Activated T-helper 1 cell treated with anti-CD3 and anti-CD28 coated beads, Interleukin-12 subunit alpha, Interleukin-12 subunit beta, Interleukin-2, Interleukin-4 antibody, amounts not matched to agents 30 ng/mL and 10 ng/mL and 1 ng/mL, durations not matched to agents 14 hours and 24 hours and 36 hours (primary cell): Measurements from ENCODE around the gene TMEM254. TPM values are rescaled to one million over a fixed set of nuclear protein-coding genes. Genes with fewer than 3 reads are reported as not detected.
"Not testable (repeated sequence)": the region's sequence is repeated elsewhere in the genome, so short reads cannot be mapped to it uniquely, and the experiment has no call there.

Source experiments
- DNase-seq: peaks from one replicate; pipeline ENCODE4 v3.0.0; 2021; ENCODE audit warnings: low spot score
- H3K27ac Mint-ChIP-seq: one replicate; pipeline ENCODE4 v1.8.0; 2021; ENCODE audit warnings: mild to moderate bottlenecking, mixed read lengths
- H3K27me3 Mint-ChIP-seq: one replicate; pipeline ENCODE4 v1.8.0; 2022; ENCODE audit warnings: mild to moderate bottlenecking, moderate library complexity, mixed read lengths; ENCODE audit not compliant: insufficient read depth
- H3K36me3 Mint-ChIP-seq: one replicate; pipeline ENCODE4 v1.8.0; 2021; ENCODE audit warnings: low read depth, mixed read lengths
- H3K4me1 Mint-ChIP-seq: one replicate; pipeline ENCODE4 v1.8.0; 2021; ENCODE audit warnings: low read depth, mixed read lengths
- H3K4me3 Mint-ChIP-seq: one replicate; pipeline ENCODE4 v1.8.0; 2021; ENCODE audit warnings: mild to moderate bottlenecking, moderate library complexity, mixed read lengths
- H3K9me3 Mint-ChIP-seq: one replicate; pipeline ENCODE4 v1.8.0; 2021; ENCODE audit warnings: mixed read lengths
- intact Hi-C: fragments of 100-400 bp; cut with micrococcal nuclease; formaldehyde crosslinking; loops from one replicate; pipeline ENCODE4 v1.15.1; 2024
- total RNA-seq: library from RNA; stranded (reverse); gene quantifications from 2 replicates; pipeline ENCODE4 v1.2.3, GENCODE V29; 2022

TMEM254 gene
- total RNA-seq, 1 donor from 2014 or later = 12.4 TPM

GRCh38 chr10:80081801-80082750 is 3.6 kb downstream of the TMEM254 start:
- Mint-ChIP-seq H3K27ac (no peak overlapping the region), H3K4me3 (no peak overlapping the region), H3K4me1 (peaks cover 23% of the 10 kb centered on the region), H3K36me3 (peaks cover 6% of the 10 kb centered on the region), H3K9me3 (no peaks in the 10 kb centered on the region), H3K27me3 (no peaks in the 10 kb centered on the region)
- intact Hi-C loops = no loop called here
- DNase-seq = no peak

GRCh38 chr10:80090121-80090520 is 11.7 kb downstream of the TMEM254 start:
- Mint-ChIP-seq H3K4me3 (no peak overlapping the region), H3K36me3 (peaks cover 1% of the 10 kb centered on the region), H3K9me3 (no peaks in the 10 kb centered on the region), H3K27ac (no peak overlapping the region), H3K27me3 (no peaks in the 10 kb centered on the region), H3K4me1 (no peaks in the 10 kb centered on the region)
- intact Hi-C loops = no loop called here
- DNase-seq = no peak

GRCh38 chr10:80094231-80094630 is 15.8 kb downstream of the TMEM254 start:
- no peak for DNase-seq
- no peaks in the 10 kb centered on the region for H3K4me1 Mint-ChIP-seq
- intact Hi-C loops = no loop called here
- no peak overlapping the region for H3K4me3 Mint-ChIP-seq
- H3K27me3 Mint-ChIP-seq = peaks cover 1% of the 10 kb centered on the region
- no peaks in the 10 kb centered on the region for H3K9me3 Mint-ChIP-seq
- no peak overlapping the region for H3K27ac Mint-ChIP-seq
- H3K36me3 Mint-ChIP-seq = peaks cover 1% of the 10 kb centered on the region

GRCh38 chr10:80098272-80098671 is 19.8 kb downstream of the TMEM254 start:
- H3K27me3 Mint-ChIP-seq, H3K36me3 Mint-ChIP-seq, H3K4me1 Mint-ChIP-seq, H3K9me3 Mint-ChIP-seq, H3K4me3 Mint-ChIP-seq, intact Hi-C loops, DNase-seq, H3K27ac Mint-ChIP-seq: not testable (repeated sequence)

- H3K27ac Mint-ChIP-seq = not testable (repeated sequence)
Measured at GRCh38 chr10:80099295-80099694, 20.8 kb downstream of the TMEM254 start.

GRCh38 chr10:80100116-80100515 is 21.7 kb downstream of the TMEM254 start:
- Mint-ChIP-seq H3K4me1 (no peaks in the 10 kb centered on the region), H3K36me3 (no peaks in the 10 kb centered on the region), H3K27ac (no peak overlapping the region), H3K4me3 (no peak overlapping the region), H3K27me3 (peaks cover 4% of the 10 kb centered on the region), H3K9me3 (no peaks in the 10 kb centered on the region)
- intact Hi-C loops = no loop called here
- no peak for DNase-seq

More at GRCh38 chr10:80099295-80099694, 20.8 kb downstream of the TMEM254 start:
- H3K27me3 Mint-ChIP-seq, DNase-seq, H3K9me3 Mint-ChIP-seq, H3K4me1 Mint-ChIP-seq, H3K4me3 Mint-ChIP-seq, intact Hi-C loops, H3K36me3 Mint-ChIP-seq: not testable (repeated sequence)

GRCh38 chr10:80100861-80101695 is 22.6 kb downstream of the TMEM254 start:
- no peak overlapping the region for H3K4me3 Mint-ChIP-seq

GRCh38 chr10:80104066-80104926 is 25.8 kb downstream of the TMEM254 start:
- intact Hi-C loops = no loop called here
- Mint-ChIP-seq H3K27me3 (peaks cover 2% of the 10 kb centered on the region), H3K9me3 (peaks cover 11% of the 10 kb centered on the region), H3K36me3 (no peaks in the 10 kb centered on the region), H3K27ac (no peak overlapping the region), H3K4me1 (no peaks in the 10 kb centered on the region), H3K4me3 (no peak overlapping the region)
- DNase-seq = no peak

More at GRCh38 chr10:80100861-80101695, 22.6 kb downstream of the TMEM254 start:
- H3K36me3 Mint-ChIP-seq = no peaks in the 10 kb centered on the region
- H3K9me3 Mint-ChIP-seq = no peaks in the 10 kb centered on the region
- H3K27me3 Mint-ChIP-seq = peaks cover 4% of the 10 kb centered on the region
- no peak overlapping the region for H3K27ac Mint-ChIP-seq
- no peak for DNase-seq
- intact Hi-C loops = no loop called here
- H3K4me1 Mint-ChIP-seq = no peaks in the 10 kb centered on the region

- DNase-seq = no peak
- H3K36me3 Mint-ChIP-seq = no peaks in the 10 kb centered on the region
- H3K27ac Mint-ChIP-seq = no peak overlapping the region
- H3K4me3 Mint-ChIP-seq = no peak overlapping the region
- no peaks in the 10 kb centered on the region for H3K4me1 Mint-ChIP-seq
- H3K9me3 Mint-ChIP-seq = peaks cover 11% of the 10 kb centered on the region
- peaks cover under 1% of the 10 kb centered on the region for H3K27me3 Mint-ChIP-seq
- intact Hi-C loops = no loop called here
Measured at GRCh38 chr10:80108576-80109239, 30.2 kb downstream of the TMEM254 start.

GRCh38 chr10:80110986-80111385 is 32.5 kb downstream of the TMEM254 start:
- intact Hi-C loops = no loop called here
- Mint-ChIP-seq H3K27ac (no peak overlapping the region), H3K36me3 (no peaks in the 10 kb centered on the region), H3K9me3 (peaks cover 11% of the 10 kb centered on the region), H3K27me3 (no peaks in the 10 kb centered on the region), H3K4me3 (no peak overlapping the region), H3K4me1 (no peaks in the 10 kb centered on the region)
- DNase-seq = no peak

GRCh38 chr10:80118669-80119068 is 40.2 kb downstream of the TMEM254 start:
- no peak overlapping the region for H3K4me3 Mint-ChIP-seq
- H3K4me1 Mint-ChIP-seq = no peaks in the 10 kb centered on the region
- DNase-seq = no peak
- H3K36me3 Mint-ChIP-seq = no peaks in the 10 kb centered on the region
- intact Hi-C loops = no loop called here
- H3K9me3 Mint-ChIP-seq = no peaks in the 10 kb centered on the region
- H3K27me3 Mint-ChIP-seq = peaks cover 11% of the 10 kb centered on the region
- no peak overlapping the region for H3K27ac Mint-ChIP-seq

GRCh38 chr10:80122110-80122710 is 43.7 kb downstream of the TMEM254 start:
- no peaks in the 10 kb centered on the region for H3K9me3 Mint-ChIP-seq
- intact Hi-C loops = no loop called here
- H3K4me1 Mint-ChIP-seq = no peaks in the 10 kb centered on the region
- no peak for DNase-seq
- H3K36me3 Mint-ChIP-seq = no peaks in the 10 kb centered on the region
- peaks cover 11% of the 10 kb centered on the region for H3K27me3 Mint-ChIP-seq
- no peak overlapping the region for H3K4me3 Mint-ChIP-seq
- no peak overlapping the region for H3K27ac Mint-ChIP-seq
